LHCN-M2 (cell line): Measurements from ENCODE around the gene ZNF107. TPM values are rescaled to one million over a fixed set of nuclear protein-coding genes. Genes with fewer than 3 reads are reported as not detected.

Source experiments
- DNase-seq: peaks from one replicate; pipeline ENCODE4 v3.0.0-alpha.2; 2012; ENCODE audit warnings: low read depth
- polyA plus RNA-seq: library from polyadenylated mRNA; unstranded; fragments of >200 nt; gene quantifications from one replicate; pipeline ENCODE4 v1.2.1, GENCODE V29; 2012; ENCODE audit warnings: missing spikeins
- total RNA-seq: library from RNA; depleted of rRNA; stranded (reverse); fragments of >200 nt; gene quantifications from 2 replicates; pipeline ENCODE4 v1.2.3, GENCODE V29; 2014; rRNA removed

ZNF107 gene
- 10.5 and 11.3 TPM in 2 replicates for total RNA-seq
- polyA plus RNA-seq, result 1.2 TPM

DNA sequence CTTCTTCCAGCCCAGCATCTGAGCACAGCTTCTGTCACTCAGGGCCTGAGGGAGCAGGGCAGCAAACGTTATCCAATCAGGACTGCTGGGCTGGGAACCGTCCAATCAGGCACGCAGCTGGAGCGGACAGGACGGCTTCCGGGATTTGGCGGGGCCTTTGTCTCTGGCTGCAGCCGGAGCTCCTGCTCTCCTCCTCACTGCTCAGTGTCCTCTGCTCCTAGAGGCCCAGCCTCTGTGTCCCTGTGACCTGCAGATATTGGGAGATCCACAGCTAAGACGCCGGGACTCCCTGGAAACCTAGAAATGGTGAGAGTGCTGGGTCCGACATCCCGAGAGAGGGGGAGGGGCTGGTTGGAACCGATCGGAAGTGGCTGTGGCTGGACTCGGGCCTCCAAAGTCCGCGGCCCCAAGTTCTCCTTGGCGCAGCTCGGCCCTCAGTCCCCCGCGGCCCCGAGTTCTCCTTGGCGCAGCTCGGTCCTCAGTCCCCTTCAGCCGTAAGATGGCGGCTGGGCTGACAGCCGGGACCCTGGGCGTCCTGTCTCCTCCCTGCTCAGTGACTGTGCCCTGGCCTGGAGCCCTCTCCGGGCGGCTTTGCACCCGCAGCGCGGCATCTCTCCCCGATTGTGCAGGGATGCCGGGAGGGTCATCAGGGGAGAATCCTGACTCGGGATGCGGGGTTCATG is at the start of gene ZNF107:
Gene ZNF107, plus strand, starts transcription at position 154 of the 683 bp plus-strand sequence. Its CDS starts 150 bp downstream, at position 304.
- DNase-seq, result peak; percentile 97

GRCh38 chr7:64618785-64619456 is 47.0 kb upstream of the ZNF107 start:
- peak; percentile 69 for DNase-seq

DNA sequence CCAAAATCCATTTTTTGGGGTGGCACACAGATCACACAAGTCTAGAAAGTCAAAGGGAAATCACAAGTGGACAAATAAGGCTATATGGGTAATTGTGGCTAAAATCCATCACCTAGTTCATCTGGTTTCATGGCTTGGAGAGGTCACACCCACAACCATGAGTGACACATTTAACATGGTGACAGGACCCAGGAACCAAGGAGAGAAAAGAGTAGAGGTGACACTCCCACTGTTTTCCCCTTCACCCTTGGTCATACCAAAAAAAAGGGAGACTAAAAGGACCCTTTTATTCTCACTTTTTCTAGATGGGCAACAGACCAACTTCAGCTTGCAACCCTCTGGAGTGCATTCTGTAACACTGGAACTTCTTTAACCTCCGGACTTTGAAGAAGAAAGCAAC is 46.2 kb upstream of the ZNF107 start:
- DNase-seq, result peak; percentile 7

GRCh38 chr7:64621656-64622055 is 44.3 kb upstream of the ZNF107 start:
- DNase-seq, result no peak

- peak; percentile 8 for DNase-seq
Observed at GRCh38 chr7:64625114-64626082, 40.5 kb upstream of the ZNF107 start.

GRCh38 chr7:64626083-64626469 is 39.9 kb upstream of the ZNF107 start:
- no peak for DNase-seq

DNA sequence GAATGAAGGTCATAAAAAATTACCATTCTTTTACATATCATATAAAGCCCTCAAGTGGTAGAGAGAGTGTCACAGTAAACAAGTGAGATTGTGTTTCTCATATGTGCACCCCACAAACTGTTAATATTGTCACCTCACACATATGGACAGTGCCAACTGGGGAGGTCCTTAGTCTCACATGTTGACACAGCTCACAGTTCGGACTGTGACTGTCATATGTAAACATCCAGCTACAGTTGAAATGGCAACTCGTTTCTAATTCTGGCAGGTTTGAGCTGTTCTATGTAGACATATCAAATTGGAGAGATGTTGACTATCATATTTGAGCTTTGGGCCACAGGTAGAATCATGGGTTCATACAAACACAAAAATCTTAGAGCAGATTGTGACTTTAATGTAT is 39.4 kb upstream of the ZNF107 start:
- DNase-seq, result no peak

GRCh38 chr7:64628192-64628591 is 37.7 kb upstream of the ZNF107 start:
- DNase-seq, result no peak

DNA sequence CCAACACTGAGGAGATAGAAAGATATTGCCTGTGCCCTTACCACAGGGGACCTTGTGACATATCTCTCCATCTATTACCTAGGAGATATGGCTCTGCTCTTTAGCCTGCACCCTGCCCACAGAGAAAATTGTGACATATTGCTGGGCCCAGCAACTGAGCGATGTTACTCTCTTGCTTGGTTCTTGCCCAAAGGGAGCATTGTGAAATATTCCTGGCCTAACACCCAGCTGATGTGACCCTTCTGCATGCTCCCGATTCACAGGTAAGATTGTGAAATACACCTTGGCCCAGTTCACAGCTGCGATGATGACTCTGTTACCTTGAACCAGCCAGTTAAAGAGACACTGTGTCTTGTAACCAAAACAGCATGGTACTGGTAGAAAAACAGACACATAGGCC is 37.2 kb upstream of the ZNF107 start:
- DNase-seq, result no peak

GRCh38 chr7:64630496-64630895 is 35.4 kb upstream of the ZNF107 start:
- DNase-seq, result peak; percentile 24

- no peak for DNase-seq
Observed at GRCh38 chr7:64632029-64632428, 33.9 kb upstream of the ZNF107 start.

- DNase-seq, result no peak
Observed at GRCh38 chr7:64633401-64633800, 32.5 kb upstream of the ZNF107 start.

DNA sequence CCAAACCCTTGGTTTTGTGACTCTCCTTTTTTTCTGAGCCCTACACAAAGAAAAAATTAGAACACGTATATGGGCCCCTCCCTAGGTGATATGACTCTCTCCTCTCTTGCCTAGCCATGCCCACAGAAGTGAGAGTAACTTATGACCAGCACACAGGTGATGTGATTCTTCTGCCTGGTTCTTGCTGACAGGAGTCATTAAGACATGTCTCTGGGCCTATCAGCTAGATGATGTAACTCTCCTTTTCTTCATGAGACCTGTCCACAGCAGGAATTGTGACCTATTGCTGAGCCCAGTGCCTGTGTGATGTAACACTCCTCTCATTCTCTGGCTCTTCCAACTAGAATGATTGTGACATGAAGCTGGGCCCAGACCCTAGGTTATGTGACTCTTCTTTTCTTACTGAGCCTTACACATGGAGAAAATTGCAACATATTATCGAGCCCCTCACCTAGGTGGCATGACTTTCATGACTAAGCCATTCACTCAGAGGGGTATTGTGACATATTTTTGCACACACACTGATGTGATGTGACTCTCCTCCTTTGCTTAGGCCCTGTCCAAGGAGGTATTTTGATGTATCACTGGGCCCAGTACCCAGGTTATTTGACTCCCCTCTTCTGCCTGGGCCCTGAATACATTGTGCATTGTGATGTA is 31.4 kb upstream of the ZNF107 start:
- DNase-seq, result no peak

DNA sequence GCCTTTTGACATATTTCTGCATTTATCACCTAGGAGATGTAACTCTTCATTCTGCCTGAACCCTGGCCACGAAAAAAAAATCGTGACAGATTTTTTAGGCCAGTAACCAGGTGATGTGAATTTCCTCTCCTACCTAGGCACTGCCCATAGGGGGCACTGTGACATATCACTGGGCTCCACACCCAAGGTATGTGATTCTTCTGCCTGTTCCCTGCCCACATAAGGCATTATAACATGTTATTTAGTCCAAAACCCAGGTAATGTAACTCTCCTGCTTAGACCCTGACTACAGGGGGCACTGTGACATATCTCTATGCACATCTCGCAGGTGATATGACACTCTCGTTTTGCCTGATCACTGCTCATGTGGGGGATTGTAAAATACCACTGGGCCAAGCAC is 29.5 kb upstream of the ZNF107 start:
- DNase-seq, result no peak

GRCh38 chr7:64637521-64638445 is 28.1 kb upstream of the ZNF107 start:
- DNase-seq, result no peak

DNA sequence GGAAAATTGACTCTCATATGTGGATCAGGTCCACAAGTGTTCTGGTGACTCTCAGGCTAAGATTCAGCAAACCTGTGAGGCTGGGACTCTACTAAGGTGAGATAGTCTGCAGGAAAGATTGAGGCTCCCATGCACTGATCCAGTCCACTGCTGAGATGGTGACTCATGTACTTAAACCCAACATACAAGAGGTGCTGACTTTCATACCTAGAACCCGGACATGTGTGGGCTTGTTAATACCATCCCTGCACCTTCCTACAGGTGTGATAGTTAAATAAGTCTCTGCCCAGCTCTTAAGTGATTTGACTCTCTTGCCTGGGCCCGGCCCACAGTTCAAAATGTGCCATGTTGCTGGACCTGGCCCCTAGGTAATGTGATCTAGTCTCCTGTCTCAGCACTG is 27.1 kb upstream of the ZNF107 start:
- DNase-seq, result no peak

- no peak for DNase-seq
Observed at GRCh38 chr7:64639267-64640001, 26.5 kb upstream of the ZNF107 start.

GRCh38 chr7:64640504-64640903 is 25.4 kb upstream of the ZNF107 start:
- no peak for DNase-seq

DNA sequence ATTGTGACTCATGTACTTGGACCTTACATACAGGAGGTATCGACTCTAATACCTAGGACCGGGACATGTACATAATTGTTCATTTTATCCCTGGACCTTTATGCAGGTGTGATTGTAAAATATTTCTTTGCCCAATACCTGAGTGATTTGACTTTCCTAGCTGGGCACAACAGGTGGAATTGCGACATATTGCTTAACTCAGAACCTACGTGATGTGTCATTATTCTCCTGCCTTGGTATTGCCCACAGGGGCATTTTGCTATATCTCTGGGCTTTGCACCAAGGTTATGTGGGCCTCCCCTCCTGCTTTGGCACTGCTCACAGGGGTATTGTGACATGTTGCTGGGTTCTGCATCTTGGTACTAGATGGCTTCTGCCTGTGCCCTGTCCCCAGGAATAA is 23.9 kb upstream of the ZNF107 start:
- no peak for DNase-seq

- no peak for DNase-seq
Observed at GRCh38 chr7:64642875-64643274, 23.1 kb upstream of the ZNF107 start.
